K562 (cell line): ENCODE data around the gene CYB5D1. TPM values are rescaled to one million over a fixed set of nuclear protein-coding genes. Genes with fewer than 3 reads are reported as not detected.

Source experiments
- BDP1 ChIP-seq: IDR thresholded peaks from 3 replicates; pipeline ENCODE4 v1.6.1; 2011; ENCODE audit not compliant: insufficient read length, insufficient read depth
- CBX2 ChIP-seq: fragments of 200-600 bp; sonication (generic); IDR thresholded peaks from one replicate; pipeline ENCODE4 v1.6.1; 2012; ENCODE audit warnings: mild to moderate bottlenecking, low read length, inconsistent platforms; ENCODE audit not compliant: insufficient read depth, poor library complexity, severe bottlenecking
- CEBPZ ChIP-seq: fragments of 150-350 bp; IDR thresholded peaks from 2 replicates; pipeline ENCODE4 v1.6.1; 2014; ENCODE audit warnings: low read depth, mild to moderate bottlenecking, low read length, borderline replicate concordance
- DPF2 ChIP-seq: fragments of 450-650 bp; IDR thresholded peaks from 2 replicates; pipeline ENCODE4 v1.6.1; 2016
- GTF2E2 ChIP-seq: fragments of 200-800 bp; sonication (Bioruptor generic); IDR thresholded peaks from 2 replicates; pipeline ENCODE4 v1.6.1; 2016; ENCODE audit warnings: missing genetic modification characterization, missing compliant biosample characterization
- HCFC1 ChIP-seq: IDR thresholded peaks from 2 replicates; pipeline ENCODE4 v1.6.1; 2012; ENCODE audit warnings: low read depth, low read length, improper control_type of control experiment
- MAFG ChIP-seq: fragments of 450-650 bp; conservative IDR thresholded peaks from 2 replicates; pipeline ENCODE4 v1.6.1; 2016; ENCODE audit warnings: missing genetic modification characterization, missing compliant biosample characterization
- MTA1 ChIP-seq: fragments of 450-650 bp; IDR thresholded peaks from 2 replicates; pipeline ENCODE4 v1.6.1; 2017; ENCODE audit warnings: borderline replicate concordance
- PHF21A ChIP-seq: fragments of 450-650 bp; IDR thresholded peaks from 2 replicates; pipeline ENCODE4 v1.6.1; 2017; ENCODE audit warnings: low read depth, borderline replicate concordance
- PKNOX1 ChIP-seq: fragments of 450-650 bp; IDR thresholded peaks from 2 replicates; pipeline ENCODE4 v1.6.1; 2016
- PRDM10 ChIP-seq: fragments of 450-650 bp; IDR thresholded peaks from 2 replicates; pipeline ENCODE4 v1.6.1; 2018; ENCODE audit not compliant: partially characterized antibody
- SETDB1 ChIP-seq: IDR thresholded peaks from one replicate; pipeline ENCODE4 v1.6.1; 2012; ENCODE audit warnings: low read length, control low read depth, inconsistent platforms
- SMAD2 ChIP-seq: fragments of 150-350 bp; IDR thresholded peaks from 2 replicates; pipeline ENCODE4 v1.6.1; 2014; ENCODE audit warnings: low read depth, mild to moderate bottlenecking, low read length
- TBL1XR1 ChIP-seq, 2 experiments: IDR thresholded peaks; 2 replicates each; pipeline ENCODE4 v1.6.1; 2012; ENCODE audit warnings: improper control_type of control experiment in 2 of 2, low read length in 2 of 2, mild to moderate bottlenecking in 1 of 2
- TFAM ChIP-seq: fragments of 250-450 bp; sonication (Bioruptor Pico); conservative IDR thresholded peaks from 2 replicates; pipeline ENCODE4 v1.5.0; 2021; ENCODE audit warnings: mild to moderate bottlenecking, moderate library complexity
- ZBED1 ChIP-seq: IDR thresholded peaks from 2 replicates; pipeline ENCODE4 v1.6.1; 2014
- ZBTB43 ChIP-seq: sonication (generic); formaldehyde crosslinking; IDR thresholded peaks from 2 replicates; pipeline ENCODE4 v1.8.0; 2023; ENCODE audit warnings: mild to moderate bottlenecking, missing genetic modification reagents
- ZFX ChIP-seq: sonication (generic); formaldehyde crosslinking; IDR thresholded peaks from 2 replicates; pipeline ENCODE4 v1.8.0; 2022; ENCODE audit warnings: mild to moderate bottlenecking, missing genetic modification reagents, moderate library complexity
- ZNF263 ChIP-seq: sonication (generic); formaldehyde crosslinking; IDR thresholded peaks from 2 replicates; pipeline ENCODE4 v1.8.0; 2022; ENCODE audit warnings: mild to moderate bottlenecking, missing genetic modification reagents, borderline replicate concordance
- polyA plus RNA-seq, 8 experiments: library from polyadenylated mRNA; depleted of rRNA in 4 of 8; stranded (reverse) in 5 of 8; unstranded in 3 of 8; fragments of >200 nt; fragmentation: Nextera tagmentation in 2 of 8; fragmentation: Illumina TruSeq in 1 of 8; extraction: Ambion mirVana in 2 of 8; extraction: Trizol in 1 of 8; gene quantifications; 2 replicates each; pipeline versions ENCODE4 v1.2.1 to v1.2.3, GENCODE V29; 2011 to 2014; ENCODE audit warnings: inconsistent platforms in 1 of 8, missing spikeins in 1 of 8
- total RNA-seq, 7 experiments: library from RNA; depleted of rRNA in 6 of 7; stranded (reverse); fragments of >200 nt in 6 of 7; fragmentation: Illumina TruSeq in 2 of 7; extraction: Trizol in 2 of 7; gene quantifications; 2 replicates each; pipeline versions ENCODE4 v1.2.1 to v1.2.3, GENCODE V29; 2011 to 2021; ENCODE audit warnings: low replicate concordance in 1 of 7

The CYB5D1 gene
- total and polyA plus RNA-seq, 9 of the 15 experiments (the other 6 are each of a cell fraction or from before 2014, with no cell fraction given): 2.4 to 7.9 (median 5.7) TPM

GRCh38 chr17:7857713-7858521 is at the start of gene CYB5D1 (continued):
- TF ChIP-seq CEBPZ (no peak), BDP1 (no peak), MAFG (tag) (no peak), ZBED1 (no peak), PRDM10 (no peak), HCFC1 (peak; percentile 84), ZNF263 (no peak), PKNOX1 (no peak), MTA1 (no peak), TFAM (no peak), DPF2 (no peak), SETDB1 (no peak), PHF21A (no peak), TBL1XR1 (IDR thresholded peaks at IDR 0.05; ENCODE audit: low read length in 2 of 2) (0 out of 4 replicates have a peak, but pooled peaks of 1 of the 2 experiments have one; percentile 53), ZBTB43 (no peak), SMAD2 (no peak), CBX2 (no peak), ZFX (CRISPR knock-in tag) (peak; percentile 76), GTF2E2 (tag) (peak; percentile 86; the same call in 1 of the 2 replicates)
